ENCODE results near the gene SLC5A6. TPM values are rescaled to one million over a fixed set of nuclear protein-coding genes. Genes with fewer than 3 reads are reported as not detected.
A peak's percentile ranks its signal among the peaks of the same experiment; 100 is the strongest.

The SLC5A6 gene
- total and polyA plus RNA-seq, 2 donors, result 15.8 to 24.3 TPM

DNA sequence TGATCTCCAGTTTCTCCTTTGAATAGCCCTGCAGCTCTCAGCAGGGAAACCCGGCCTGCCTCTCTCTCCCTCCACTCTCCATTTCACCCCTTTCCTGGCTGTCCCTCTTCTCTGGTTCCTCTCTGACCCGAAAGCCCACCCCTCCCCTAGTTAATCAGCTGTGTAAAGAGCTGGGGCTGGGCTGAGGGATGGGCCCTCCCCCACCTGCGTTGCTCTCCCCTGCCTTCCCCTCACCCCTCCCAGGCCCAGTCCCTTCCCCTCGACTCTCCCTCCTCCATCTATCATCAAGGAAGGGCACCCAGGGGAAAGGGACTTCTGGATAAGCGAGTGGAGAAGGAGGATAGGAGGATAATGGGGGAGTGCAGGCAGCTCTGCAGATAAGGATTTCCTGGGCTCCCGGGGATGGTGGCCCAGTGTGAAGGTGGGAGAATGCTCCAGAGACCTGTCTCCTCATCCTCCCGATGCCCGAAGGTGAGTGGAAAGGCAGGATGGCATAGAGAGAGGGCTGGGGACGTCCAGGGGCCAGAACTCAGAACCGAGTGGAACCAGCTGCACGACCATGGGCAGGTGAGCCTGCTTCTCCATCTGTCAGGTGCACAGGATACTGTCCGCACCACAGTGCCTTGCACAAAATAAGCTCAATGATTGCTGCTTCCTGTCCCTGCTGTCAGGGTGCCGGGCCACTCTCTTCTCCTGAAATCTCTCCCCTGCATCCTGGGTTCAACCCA lies 38.7 kb upstream of the SLC5A6 start:
- H3K4me3 ChIP-seq (ENCODE audit: low read length in 2 of 2), result no peak overlapping the region
- no peaks in the 10 kb centered on the region for H3K36me3 ChIP-seq (ENCODE audit: control insufficient read depth in 2 of 2, insufficient read depth in 2 of 2, low read length in 1 of 2)
- no peaks in the 10 kb centered on the region for H3K9me3 ChIP-seq (ENCODE audit: control insufficient read depth in 2 of 2, insufficient read depth in 1 of 2, low read length in 1 of 2)
- H3K4me1 ChIP-seq (ENCODE audit: control insufficient read depth in 2 of 2, insufficient read depth in 2 of 2, low read length in 2 of 2), result peaks cover 0 to 6% of the 10 kb centered on the region in 2 donors
- peaks cover 0 to 49% of the 10 kb centered on the region in 2 donors for H3K27me3 ChIP-seq (ENCODE audit: control insufficient read depth in 2 of 2, insufficient read depth in 1 of 2, low read length in 1 of 2)
- WGBS, result 81% methylated on average over 13 of the region's 13 CpGs
- H3K27ac ChIP-seq (ENCODE audit: low read depth in 1 of 2, low read length in 1 of 2), result no peak overlapping the region
- no peak for DNase-seq (ENCODE audit: low read depth in 6 of 9, low spot score in 9 of 9)

DNA sequence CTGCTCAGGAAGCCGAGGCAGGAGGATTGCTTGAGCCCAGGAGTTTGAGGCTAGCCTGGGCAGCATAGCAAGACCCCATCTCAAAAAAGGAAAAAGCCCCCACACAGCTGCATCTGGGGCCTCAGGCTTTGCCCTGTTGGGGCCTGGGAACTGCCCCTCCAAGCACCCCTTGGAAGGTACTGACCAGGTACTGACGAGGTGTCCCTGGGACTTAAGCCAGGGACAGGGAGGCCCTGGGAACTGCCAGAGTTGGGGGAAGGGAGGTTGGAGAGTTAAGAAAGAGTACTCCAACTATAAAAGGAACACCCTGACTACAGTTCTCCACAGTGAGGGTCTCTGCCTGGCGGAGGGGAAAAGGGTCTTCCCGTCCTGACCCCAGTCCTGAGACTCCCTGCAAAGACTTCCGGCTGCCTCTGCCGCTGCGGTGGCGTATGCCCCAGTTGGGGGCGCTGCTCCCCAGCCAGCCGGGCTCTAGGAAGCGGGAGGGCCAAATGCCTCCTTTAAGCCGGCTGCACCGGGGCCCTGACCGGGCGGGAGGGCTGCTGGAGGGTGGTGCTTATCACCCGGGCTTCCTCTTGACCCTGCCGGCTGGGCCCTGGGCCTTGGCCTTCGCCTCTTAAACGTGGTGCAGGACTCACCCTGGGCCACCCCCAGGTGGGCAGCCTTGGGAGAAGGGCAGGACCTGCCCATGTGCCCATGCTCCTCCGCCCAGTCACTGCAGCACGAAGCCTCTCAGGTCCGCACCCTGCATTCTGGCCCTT lies 38.0 kb upstream of the SLC5A6 start:
- Histone ChIP-seq H3K27me3 (ENCODE audit: control insufficient read depth in 2 of 2, insufficient read depth in 1 of 2, low read length in 1 of 2) (peaks cover 0 to 46% of the 10 kb centered on the region in 2 donors), H3K36me3 (ENCODE audit: control insufficient read depth in 2 of 2, insufficient read depth in 2 of 2, low read length in 1 of 2) (peaks cover 0 to under 1% of the 10 kb centered on the region in 2 donors), H3K27ac (ENCODE audit: low read depth in 1 of 2, low read length in 1 of 2) (no peak overlapping the region), H3K4me3 (ENCODE audit: low read length in 2 of 2) (no peak overlapping the region), H3K4me1 (ENCODE audit: control insufficient read depth in 2 of 2, insufficient read depth in 2 of 2, low read length in 2 of 2) (peaks cover 0 to 6% of the 10 kb centered on the region in 2 donors), H3K9me3 (ENCODE audit: control insufficient read depth in 2 of 2, insufficient read depth in 1 of 2, low read length in 1 of 2) (no peaks in the 10 kb centered on the region)
- 32% methylated on average over 22 of the region's 22 CpGs for WGBS
- DNase-seq (ENCODE audit: low read depth in 6 of 9, low spot score in 9 of 9), result peak in 2 of 9 donors; percentile 33 to 42

DNA sequence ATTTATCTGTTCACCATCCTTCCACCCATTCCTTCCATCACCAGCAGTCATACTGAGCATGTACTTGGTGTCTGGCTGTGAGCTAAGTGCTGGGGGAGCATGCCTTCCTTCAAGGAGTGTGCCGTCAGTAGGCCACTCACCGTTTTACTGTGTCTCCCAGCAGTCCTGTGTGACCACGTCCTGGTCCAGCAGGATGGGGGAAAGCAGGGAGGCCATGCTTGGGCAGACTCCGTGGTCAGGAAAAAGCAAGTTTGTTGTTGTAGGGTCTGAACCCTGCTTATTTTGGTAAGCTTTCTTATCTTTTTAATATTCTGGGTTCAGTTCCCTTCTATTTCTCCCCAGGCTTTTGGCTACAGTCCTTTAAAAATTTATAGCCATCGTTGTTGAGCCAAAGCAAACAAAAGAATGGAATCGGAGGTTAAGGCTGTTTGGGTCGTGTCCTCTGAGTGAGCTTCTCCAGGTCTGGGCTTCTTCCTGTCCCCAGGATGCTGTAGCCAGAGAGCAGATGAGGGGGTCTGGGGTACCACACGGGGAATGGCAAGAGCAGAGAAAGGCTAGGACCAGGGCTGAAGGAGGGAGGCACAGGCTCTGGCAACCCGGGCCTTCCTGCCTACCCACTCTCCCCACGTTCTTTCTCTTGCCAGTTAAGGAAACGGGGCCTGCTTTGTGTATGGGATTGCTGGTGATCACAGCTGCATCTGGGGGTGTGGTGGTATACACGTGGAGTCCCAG lies 37.3 kb upstream of the SLC5A6 start:
- H3K4me3 ChIP-seq (ENCODE audit: low read length in 2 of 2), result no peak overlapping the region
- H3K36me3 ChIP-seq (ENCODE audit: control insufficient read depth in 2 of 2, insufficient read depth in 2 of 2, low read length in 1 of 2), result peaks cover 2 to 6% of the 10 kb centered on the region in 2 donors
- no peak for DNase-seq (ENCODE audit: low read depth in 6 of 9, low spot score in 9 of 9)
- peaks cover 0 to 39% of the 10 kb centered on the region in 2 donors for H3K27me3 ChIP-seq (ENCODE audit: control insufficient read depth in 2 of 2, insufficient read depth in 1 of 2, low read length in 1 of 2)
- no peak overlapping the region for H3K27ac ChIP-seq (ENCODE audit: low read depth in 1 of 2, low read length in 1 of 2)
- H3K4me1 ChIP-seq (ENCODE audit: control insufficient read depth in 2 of 2, insufficient read depth in 2 of 2, low read length in 2 of 2), result peaks cover 0 to 6% of the 10 kb centered on the region in 2 donors
- WGBS, result 77% methylated on average over 12 of the region's 12 CpGs
- H3K9me3 ChIP-seq (ENCODE audit: control insufficient read depth in 2 of 2, insufficient read depth in 1 of 2, low read length in 1 of 2), result no peaks in the 10 kb centered on the region

DNA sequence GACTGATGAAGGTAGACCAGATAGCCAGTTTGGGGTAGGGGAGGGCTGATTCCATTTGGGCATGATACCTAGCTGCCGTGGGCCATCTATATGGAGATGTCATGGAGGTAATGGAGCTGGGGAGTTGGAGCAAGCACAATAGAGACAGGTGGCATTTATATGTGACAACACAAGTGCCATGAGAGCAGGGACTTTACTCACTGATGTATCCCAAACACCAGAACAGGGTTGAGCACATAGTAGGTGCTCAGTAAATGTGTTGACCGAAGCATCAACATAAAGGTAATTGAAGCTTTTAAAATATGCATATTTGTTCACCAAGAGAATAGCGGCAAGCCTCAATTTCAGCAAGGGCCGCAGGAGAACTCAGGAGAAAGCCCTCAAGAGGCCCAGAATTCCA lies 35.8 kb upstream of the SLC5A6 start:
- Histone ChIP-seq H3K27me3 (ENCODE audit: control insufficient read depth in 2 of 2, insufficient read depth in 1 of 2, low read length in 1 of 2) (peaks cover 0 to 29% of the 10 kb centered on the region in 2 donors), H3K4me1 (ENCODE audit: control insufficient read depth in 2 of 2, insufficient read depth in 2 of 2, low read length in 2 of 2) (peaks cover 0 to 6% of the 10 kb centered on the region in 2 donors)
- WGBS, result 85% methylated on average over 4 of the region's 4 CpGs

DNA sequence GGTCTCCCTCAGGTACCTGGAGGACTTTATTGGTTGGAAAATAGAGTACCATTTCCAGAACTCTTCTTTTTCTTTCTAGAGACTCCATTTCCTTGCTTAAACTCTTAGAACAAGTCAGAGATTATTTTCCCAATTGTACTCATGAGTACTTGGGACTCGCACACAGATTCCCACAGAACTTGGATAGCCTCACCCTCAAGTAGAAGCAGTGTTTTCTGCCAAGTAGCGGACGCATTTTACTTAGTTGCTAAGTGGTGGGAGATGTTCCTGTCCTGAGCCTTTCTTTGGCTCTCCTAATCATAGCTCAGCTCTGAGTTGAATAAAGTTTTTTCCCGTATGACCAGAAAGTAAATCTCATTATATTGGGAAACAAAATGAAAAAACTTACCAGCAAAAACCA lies 33.6 kb upstream of the SLC5A6 start:
- no peak for DNase-seq (ENCODE audit: low read depth in 6 of 9, low spot score in 9 of 9)
- no peaks in the 10 kb centered on the region for H3K9me3 ChIP-seq (ENCODE audit: control insufficient read depth in 2 of 2, insufficient read depth in 1 of 2, low read length in 1 of 2)
- H3K4me1 ChIP-seq (ENCODE audit: control insufficient read depth in 2 of 2, insufficient read depth in 2 of 2, low read length in 2 of 2), result peaks cover 0 to 6% of the 10 kb centered on the region in 2 donors
- no peak overlapping the region for H3K4me3 ChIP-seq (ENCODE audit: low read length in 2 of 2)
- peaks cover 0 to 16% of the 10 kb centered on the region in 2 donors for H3K27me3 ChIP-seq (ENCODE audit: control insufficient read depth in 2 of 2, insufficient read depth in 1 of 2, low read length in 1 of 2)
- no peak overlapping the region for H3K27ac ChIP-seq (ENCODE audit: low read depth in 1 of 2, low read length in 1 of 2)
- peaks cover 37 to 43% of the 10 kb centered on the region in 2 donors for H3K36me3 ChIP-seq (ENCODE audit: control insufficient read depth in 2 of 2, insufficient read depth in 2 of 2, low read length in 1 of 2)
- 97% methylated on average over 4 of the region's 4 CpGs for WGBS

More for the DNA sequence above, 35.8 kb upstream of the SLC5A6 start:
- Histone ChIP-seq H3K4me3 (ENCODE audit: low read length in 2 of 2) (no peak overlapping the region), H3K36me3 (ENCODE audit: control insufficient read depth in 2 of 2, insufficient read depth in 2 of 2, low read length in 1 of 2) (peaks cover 17 to 20% of the 10 kb centered on the region in 2 donors), H3K27ac (ENCODE audit: low read depth in 1 of 2, low read length in 1 of 2) (no peak overlapping the region), H3K9me3 (ENCODE audit: control insufficient read depth in 2 of 2, insufficient read depth in 1 of 2, low read length in 1 of 2) (no peaks in the 10 kb centered on the region)
- no peak for DNase-seq (ENCODE audit: low read depth in 6 of 9, low spot score in 9 of 9)

DNA sequence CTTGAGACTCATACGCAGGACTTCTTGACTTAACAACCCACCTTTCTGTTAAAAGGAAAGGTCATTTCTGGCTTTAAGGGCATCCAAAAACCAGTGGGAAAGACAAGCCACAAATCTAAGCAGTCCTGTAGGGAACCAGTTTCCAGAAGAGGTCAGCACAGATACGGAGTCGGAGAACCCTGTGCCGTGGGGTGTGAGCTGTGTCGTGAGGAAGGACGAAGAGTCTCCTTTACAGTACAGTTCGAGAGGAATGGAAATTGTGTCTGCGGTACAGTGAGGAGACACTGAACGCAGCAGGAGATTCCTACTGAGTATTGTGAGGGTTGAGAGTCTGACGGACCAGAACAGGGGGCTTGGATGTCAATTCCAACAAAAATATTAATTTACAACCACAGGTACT lies 33.0 kb upstream of the SLC5A6 start:
- 90% methylated on average over 10 of the region's 10 CpGs for WGBS
- peaks cover 0 to 3% of the 10 kb centered on the region in 2 donors for H3K4me1 ChIP-seq (ENCODE audit: control insufficient read depth in 2 of 2, insufficient read depth in 2 of 2, low read length in 2 of 2)
- no peak overlapping the region for H3K4me3 ChIP-seq (ENCODE audit: low read length in 2 of 2)
- DNase-seq (ENCODE audit: low read depth in 6 of 9, low spot score in 9 of 9), result no peak
- H3K27me3 ChIP-seq (ENCODE audit: control insufficient read depth in 2 of 2, insufficient read depth in 1 of 2, low read length in 1 of 2), result peaks cover 0 to 10% of the 10 kb centered on the region in 2 donors
- no peak overlapping the region for H3K27ac ChIP-seq (ENCODE audit: low read depth in 1 of 2, low read length in 1 of 2)
- H3K36me3 ChIP-seq (ENCODE audit: control insufficient read depth in 2 of 2, insufficient read depth in 2 of 2, low read length in 1 of 2), result peaks cover 42 to 48% of the 10 kb centered on the region in 2 donors
- no peaks in the 10 kb centered on the region for H3K9me3 ChIP-seq (ENCODE audit: control insufficient read depth in 2 of 2, insufficient read depth in 1 of 2, low read length in 1 of 2)

DNA sequence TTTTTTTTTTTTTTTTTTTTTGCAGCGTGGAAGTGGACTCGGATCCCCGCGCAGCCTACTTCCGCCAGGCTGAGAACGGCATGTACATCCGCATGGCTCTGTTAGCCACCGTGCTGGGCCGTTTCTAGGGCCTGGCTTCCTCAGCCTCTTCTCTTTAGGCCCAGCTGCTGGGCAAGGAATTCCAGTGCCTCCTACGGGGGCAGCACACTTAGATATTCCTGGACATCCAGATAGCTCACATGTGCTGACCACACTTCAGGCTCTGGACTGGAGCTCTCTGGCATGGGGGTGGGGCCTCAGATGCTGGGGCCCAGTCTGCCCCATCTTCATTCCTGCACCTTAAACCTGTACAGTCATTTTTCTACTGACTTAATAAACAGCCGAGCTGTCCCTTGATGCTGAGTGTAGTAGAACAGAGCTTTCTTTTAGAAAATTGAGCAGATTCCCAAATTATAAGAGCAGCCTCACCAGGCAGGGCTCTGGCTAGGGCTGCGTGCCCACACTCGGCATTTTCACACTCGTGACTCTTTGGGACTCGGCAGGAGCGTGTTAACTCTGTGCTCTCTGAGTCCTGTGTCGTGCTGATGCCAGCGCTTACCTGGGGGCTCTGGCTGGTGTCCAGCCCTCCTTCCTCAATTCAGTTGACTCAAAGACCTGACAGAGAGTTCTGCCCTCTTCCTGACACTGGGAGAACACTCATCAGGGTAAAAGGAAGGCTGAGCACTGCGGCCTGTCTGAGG lies 31.5 kb upstream of the SLC5A6 start:
- Histone ChIP-seq H3K27me3 (ENCODE audit: control insufficient read depth in 2 of 2, insufficient read depth in 1 of 2, low read length in 1 of 2) (no peaks in the 10 kb centered on the region), H3K4me3 (ENCODE audit: low read length in 2 of 2) (no peak overlapping the region), H3K27ac (ENCODE audit: low read depth in 1 of 2, low read length in 1 of 2) (no peak overlapping the region), H3K36me3 (ENCODE audit: control insufficient read depth in 2 of 2, insufficient read depth in 2 of 2, low read length in 1 of 2) (peaks cover 56 to 61% of the 10 kb centered on the region in 2 donors), H3K4me1 (ENCODE audit: control insufficient read depth in 2 of 2, insufficient read depth in 2 of 2, low read length in 2 of 2) (no peaks in the 10 kb centered on the region), H3K9me3 (ENCODE audit: control insufficient read depth in 2 of 2, insufficient read depth in 1 of 2, low read length in 1 of 2) (no peaks in the 10 kb centered on the region)
- no peak for DNase-seq (ENCODE audit: low read depth in 6 of 9, low spot score in 9 of 9)
- 96% methylated on average over 19 of the region's 19 CpGs for WGBS

DNA sequence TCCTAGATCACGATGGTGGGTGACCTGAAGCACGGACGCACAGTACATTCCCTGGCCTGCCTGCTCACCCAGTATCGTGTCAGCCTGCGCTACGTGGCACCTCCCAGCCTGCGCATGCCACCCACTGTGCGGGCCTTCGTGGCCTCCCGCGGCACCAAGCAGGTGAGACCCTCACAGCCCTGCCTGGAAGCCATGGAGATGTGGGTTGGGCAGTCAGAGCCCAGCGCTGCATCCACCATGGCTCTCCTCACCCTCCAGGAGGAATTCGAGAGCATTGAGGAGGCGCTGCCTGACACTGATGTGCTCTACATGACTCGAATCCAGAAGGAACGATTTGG lies 30.5 kb upstream of the SLC5A6 start:
- Histone ChIP-seq H3K4me3 (ENCODE audit: low read length in 2 of 2) (no peak overlapping the region), H3K4me1 (ENCODE audit: control insufficient read depth in 2 of 2, insufficient read depth in 2 of 2, low read length in 2 of 2) (no peaks in the 10 kb centered on the region)
- WGBS, result 97% methylated on average over 16 of the region's 16 CpGs

More for the DNA sequence above, 30.5 kb upstream of the SLC5A6 start:
- no peak for DNase-seq (ENCODE audit: low read depth in 6 of 9, low spot score in 9 of 9)
- no peak overlapping the region for H3K27ac ChIP-seq (ENCODE audit: low read depth in 1 of 2, low read length in 1 of 2)
- H3K36me3 ChIP-seq (ENCODE audit: control insufficient read depth in 2 of 2, insufficient read depth in 2 of 2, low read length in 1 of 2), result peaks cover 66 to 71% of the 10 kb centered on the region in 2 donors
- H3K27me3 ChIP-seq (ENCODE audit: control insufficient read depth in 2 of 2, insufficient read depth in 1 of 2, low read length in 1 of 2), result no peaks in the 10 kb centered on the region
- no peaks in the 10 kb centered on the region for H3K9me3 ChIP-seq (ENCODE audit: control insufficient read depth in 2 of 2, insufficient read depth in 1 of 2, low read length in 1 of 2)

All from thymus (tissue), 11 donors.